Coronary artery (tissue), 2 donors: Measurements from ENCODE around the gene MAU2.
A peak's percentile ranks its signal among the peaks of the same experiment; 100 is the strongest.

Source experiments
- DNase-seq: peaks from one replicate; pipeline ENCODE4 v3.0.0-alpha.2; 2017; ENCODE audit warnings: low spot score
- H3K27ac ChIP-seq, 2 donors: fragments of 200-600 bp; sonication (generic); one replicate each; pipeline ENCODE4 v1.5.1; 2016 to 2019
- H3K4me3 ChIP-seq: fragments of 200-600 bp; sonication (generic); 2 replicates; pipeline ENCODE4 v1.5.1; 2016; ENCODE audit warnings: mild to moderate bottlenecking, moderate library complexity
- CTCF ChIP-seq: fragments of 200-600 bp; sonication (generic); IDR thresholded peaks from one replicate; pipeline ENCODE4 v1.5.1; 2019; ENCODE audit warnings: antibody characterized with exemption

The MAU2 gene

DNA sequence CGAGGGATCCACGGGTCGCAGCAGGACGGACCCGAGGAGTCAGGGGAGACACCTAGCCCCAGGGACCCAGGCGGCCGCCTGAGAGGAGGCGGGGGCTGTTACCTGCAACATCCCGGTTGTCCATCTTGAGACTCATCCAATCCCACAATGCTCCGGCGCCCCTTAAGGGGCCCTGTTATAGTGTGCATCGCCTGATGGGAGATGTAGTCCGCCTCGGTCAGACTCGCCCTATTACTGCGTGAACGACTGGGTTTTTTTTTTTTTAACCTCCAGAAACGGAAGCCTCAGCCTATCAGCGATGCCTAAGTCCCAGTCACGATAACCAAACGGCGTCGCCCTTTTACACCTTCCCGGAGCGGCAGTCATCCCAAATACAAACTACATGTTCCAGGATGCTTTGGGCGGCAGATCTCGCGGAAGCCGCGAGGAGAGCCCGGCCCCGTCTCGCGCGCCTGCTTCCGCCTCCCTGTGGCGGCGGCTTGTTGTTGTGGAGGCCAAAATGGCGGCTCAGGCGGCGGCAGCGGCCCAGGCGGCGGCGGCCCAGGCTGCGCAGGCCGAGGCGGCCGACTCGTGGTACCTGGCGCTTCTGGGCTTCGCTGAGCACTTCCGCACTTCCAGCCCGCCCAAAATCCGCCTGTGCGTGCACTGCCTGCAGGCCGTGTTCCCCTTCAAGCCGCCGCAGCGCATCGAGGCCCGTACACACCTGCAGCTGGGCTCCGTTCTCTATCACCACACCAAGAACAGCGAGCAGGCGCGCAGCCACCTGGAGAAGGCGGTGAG lies at the start of gene MAU2, which contains the start of gene SUGP1:
TSS of gene MAU2 (plus strand) at position 469 of the 780 bp plus-strand sequence. CDS start at position 500, 31 bp downstream.
TSS of gene SUGP1 (minus strand) at position 149 of the 780 bp plus-strand sequence. CDS start at position 136, 13 bp downstream.
- Histone ChIP-seq H3K4me3 (peak within 1 kb of the TSS; percentile 86), H3K27ac (peak within 1 kb of the TSS; percentile 88 to 93)
- DNase-seq = peak; percentile 91
- TF ChIP-seq CTCF = peak; percentile 18

DNA sequence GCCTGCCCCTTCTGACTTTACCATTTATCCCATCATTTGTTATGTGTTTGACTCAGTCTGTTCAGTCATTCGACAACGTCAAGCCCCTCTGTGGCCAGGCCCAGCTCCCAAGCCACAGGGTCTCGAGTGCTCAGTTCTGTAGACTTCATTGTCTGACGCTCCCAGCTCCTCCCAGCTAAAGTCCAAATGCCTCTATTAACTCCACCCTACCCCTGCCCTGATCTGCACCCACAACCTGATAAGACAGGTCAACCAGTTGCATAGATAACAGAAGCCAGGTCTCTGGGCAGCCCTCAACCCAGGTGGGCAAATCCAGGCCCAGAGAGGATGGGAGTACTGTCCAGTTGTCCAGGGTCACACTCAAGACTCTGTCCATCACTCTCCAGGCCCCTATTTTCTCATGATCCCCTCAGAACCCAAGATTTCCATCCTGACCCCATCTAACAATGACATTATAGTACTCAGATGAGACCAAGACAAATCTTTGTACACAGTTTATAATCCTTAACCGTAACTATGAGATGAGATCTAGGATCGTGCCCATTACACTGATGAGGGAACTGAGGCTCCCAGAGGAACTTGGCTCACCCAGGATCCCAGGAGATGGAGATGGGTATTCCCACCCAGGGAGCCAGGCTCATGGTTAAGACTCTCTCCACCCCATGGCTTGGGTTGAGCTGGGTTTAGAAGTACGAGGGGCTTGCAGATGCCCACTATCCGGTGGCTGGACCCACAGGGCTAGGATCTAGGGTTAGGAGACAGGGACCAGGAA lies 48.6 kb upstream of the MAU2 start:
- Histone ChIP-seq H3K27ac (no peak overlapping the region), H3K4me3 (no peak overlapping the region)
- no peak for TF ChIP-seq CTCF
- no peak for DNase-seq

GRCh38 chr19:19274146-19274545 lies 46.5 kb upstream of the MAU2 start:
- Histone ChIP-seq H3K4me3 (no peak overlapping the region), H3K27ac (no peak overlapping the region)
- TF ChIP-seq CTCF = no peak
- DNase-seq = no peak

- Histone ChIP-seq H3K4me3 (no peak overlapping the region), H3K27ac (no peak overlapping the region)
- no peak for DNase-seq
- no peak for TF ChIP-seq CTCF
Measured at GRCh38 chr19:19274716-19275565, 45.7 kb upstream of the MAU2 start.

GRCh38 chr19:19276386-19276785 lies 44.2 kb upstream of the MAU2 start:
- Histone ChIP-seq H3K27ac (peak overlapping the region in 1 of 2 donors; percentile 73), H3K4me3 (no peak overlapping the region)
- no peak for TF ChIP-seq CTCF
- DNase-seq = no peak

- Histone ChIP-seq H3K27ac (peak overlapping the region in 1 of 2 donors; percentile 73), H3K4me3 (no peak overlapping the region)
- no peak for DNase-seq
- no peak for TF ChIP-seq CTCF
Measured at GRCh38 chr19:19276851-19277250, 43.8 kb upstream of the MAU2 start.
